NB4 (cell line): ENCODE results near the gene NRAP.

ENCODE experiments used
- DNase-seq: peaks from one replicate; pipeline ENCODE4 v3.0.0; 2010; ENCODE audit warnings: low read depth
- H3K4me3 ChIP-seq: one replicate; pipeline ENCODE4 v1.5.1; 2011; ENCODE audit warnings: mild to moderate bottlenecking, low read depth, low read length, moderate library complexity
- MYC ChIP-seq: IDR thresholded peaks from 2 replicates; pipeline ENCODE4 v1.6.1; 2011; ENCODE audit warnings: low read depth, low read length
- POLR2A ChIP-seq: IDR thresholded peaks from 2 replicates; pipeline ENCODE4 v1.6.1; 2011; ENCODE audit warnings: mild to moderate bottlenecking; ENCODE audit not compliant: insufficient read length; ENCODE audit errors: extremely low read depth
- TF ChIP-seq, protein P1 (sequence below): IDR thresholded peaks from 2 replicates; pipeline ENCODE4 v1.6.1; 2011; ENCODE audit warnings: low read depth, low read length
- TF ChIP-seq, protein P2 (sequence below): IDR thresholded peaks from one replicate; pipeline ENCODE4 v1.5.1; 2012; ENCODE audit warnings: low read depth, low read length

Gene NRAP

DNA sequence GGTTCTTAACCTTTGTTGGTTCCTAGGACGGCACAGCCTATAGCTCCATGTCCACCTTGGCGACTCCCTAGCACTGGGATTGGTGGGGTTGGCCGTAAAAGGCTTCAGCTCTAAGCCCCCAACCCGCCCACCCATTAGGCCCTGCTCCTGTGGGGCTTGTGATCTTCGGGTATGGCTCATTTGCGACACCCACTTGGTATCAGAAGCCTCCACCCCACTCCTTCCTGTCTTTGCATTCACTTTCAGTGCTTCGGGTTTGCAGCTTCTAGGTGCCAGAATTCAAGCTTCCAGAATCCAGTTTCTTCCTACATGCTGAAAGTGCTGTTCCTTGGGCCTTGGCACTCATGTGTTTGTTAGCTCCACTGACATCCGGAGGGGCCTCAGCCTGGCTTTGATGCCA lies 71.5 kb downstream of the NRAP start:
- DNase-seq: no peak
- H3K4me3 ChIP-seq: no peak overlapping the region
- TF ChIP-seq, protein P1, sequence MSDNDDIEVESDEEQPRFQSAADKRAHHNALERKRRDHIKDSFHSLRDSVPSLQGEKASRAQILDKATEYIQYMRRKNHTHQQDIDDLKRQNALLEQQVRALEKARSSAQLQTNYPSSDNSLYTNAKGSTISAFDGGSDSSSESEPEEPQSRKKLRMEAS: no peak

DNA sequence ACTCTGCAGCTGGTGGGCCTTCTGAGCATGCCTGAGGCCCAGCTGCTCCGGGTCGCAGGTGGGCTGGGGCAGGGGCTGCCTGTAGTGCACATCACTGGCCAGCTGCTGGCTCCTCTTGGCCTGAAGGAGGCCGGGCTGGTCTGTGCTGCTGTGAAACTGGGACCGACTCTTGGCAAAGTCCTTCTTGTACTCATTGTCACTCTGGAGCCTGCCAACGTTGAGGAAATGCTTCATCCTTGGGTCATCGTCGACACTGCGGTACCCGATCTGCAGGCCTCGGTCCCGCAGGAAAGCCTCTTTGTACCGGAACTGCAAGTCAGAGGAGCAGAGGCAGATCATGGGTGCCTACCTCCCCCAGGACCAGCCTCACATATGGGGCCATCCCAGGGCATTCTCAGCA lies 73.3 kb downstream of the NRAP start:
- no peak overlapping the region for H3K4me3 ChIP-seq
- DNase-seq: no peak
- TF ChIP-seq, protein P1: no peak
- TF ChIP-seq MYC (no peak), POLR2A (no peak)
- TF ChIP-seq, protein P2, sequence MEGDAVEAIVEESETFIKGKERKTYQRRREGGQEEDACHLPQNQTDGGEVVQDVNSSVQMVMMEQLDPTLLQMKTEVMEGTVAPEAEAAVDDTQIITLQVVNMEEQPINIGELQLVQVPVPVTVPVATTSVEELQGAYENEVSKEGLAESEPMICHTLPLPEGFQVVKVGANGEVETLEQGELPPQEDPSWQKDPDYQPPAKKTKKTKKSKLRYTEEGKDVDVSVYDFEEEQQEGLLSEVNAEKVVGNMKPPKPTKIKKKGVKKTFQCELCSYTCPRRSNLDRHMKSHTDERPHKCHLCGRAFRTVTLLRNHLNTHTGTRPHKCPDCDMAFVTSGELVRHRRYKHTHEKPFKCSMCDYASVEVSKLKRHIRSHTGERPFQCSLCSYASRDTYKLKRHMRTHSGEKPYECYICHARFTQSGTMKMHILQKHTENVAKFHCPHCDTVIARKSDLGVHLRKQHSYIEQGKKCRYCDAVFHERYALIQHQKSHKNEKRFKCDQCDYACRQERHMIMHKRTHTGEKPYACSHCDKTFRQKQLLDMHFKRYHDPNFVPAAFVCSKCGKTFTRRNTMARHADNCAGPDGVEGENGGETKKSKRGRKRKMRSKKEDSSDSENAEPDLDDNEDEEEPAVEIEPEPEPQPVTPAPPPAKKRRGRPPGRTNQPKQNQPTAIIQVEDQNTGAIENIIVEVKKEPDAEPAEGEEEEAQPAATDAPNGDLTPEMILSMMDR: no peak

DNA sequence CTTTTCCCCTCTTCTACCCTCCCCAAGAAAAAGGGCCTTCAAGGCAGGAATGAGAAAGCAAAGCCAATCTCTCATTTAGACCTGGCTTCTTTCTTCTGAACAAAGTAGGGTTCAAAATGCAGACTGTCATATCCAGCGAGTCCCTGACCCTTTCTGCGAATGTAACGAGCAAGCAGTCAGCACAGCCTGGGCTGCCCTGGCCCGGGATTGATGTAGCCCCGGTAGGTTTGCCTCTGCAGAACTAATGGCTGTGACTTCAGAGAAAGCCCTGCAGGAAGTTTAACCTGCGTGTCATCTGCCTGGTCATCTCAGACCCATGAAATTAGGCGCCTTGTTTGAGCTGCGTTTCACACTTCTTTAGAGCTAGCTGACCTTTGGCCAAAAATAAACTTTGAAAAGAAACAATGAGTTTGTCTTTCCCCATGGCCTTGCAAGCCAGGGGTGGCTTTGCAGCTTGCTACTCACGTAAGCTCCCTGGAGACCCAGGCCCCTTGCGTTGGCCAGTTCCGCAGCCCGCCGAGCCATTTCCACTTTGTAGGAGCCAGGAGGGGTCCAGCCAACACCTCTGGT lies 74.6 kb downstream of the NRAP start:
- TF ChIP-seq, protein P1: no peak
- no peak for TF ChIP-seq MYC
- no peak for TF ChIP-seq POLR2A
- TF ChIP-seq, protein P2: no peak
- no peak overlapping the region for H3K4me3 ChIP-seq
- DNase-seq: no peak

DNA sequence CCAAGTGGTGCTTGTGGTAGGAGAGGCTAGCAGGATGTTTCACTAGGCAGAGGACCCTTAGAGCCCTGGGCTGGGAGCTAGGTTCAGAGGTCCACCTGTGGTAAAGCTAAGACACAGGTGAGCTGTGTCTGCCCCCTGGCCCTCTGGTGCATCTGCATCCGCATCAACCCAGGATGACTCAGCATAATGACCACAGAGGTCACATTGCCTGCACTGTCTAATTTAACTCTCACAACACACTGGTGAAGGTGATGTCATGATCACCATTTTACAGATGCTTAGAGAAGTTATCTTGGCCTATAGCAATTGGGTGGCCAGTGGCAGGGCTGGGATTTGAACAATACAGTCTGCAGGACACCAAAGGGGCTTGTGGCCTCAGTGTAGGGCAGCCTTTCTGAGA lies 77.9 kb downstream of the NRAP start:
- DNase-seq: no peak

DNA sequence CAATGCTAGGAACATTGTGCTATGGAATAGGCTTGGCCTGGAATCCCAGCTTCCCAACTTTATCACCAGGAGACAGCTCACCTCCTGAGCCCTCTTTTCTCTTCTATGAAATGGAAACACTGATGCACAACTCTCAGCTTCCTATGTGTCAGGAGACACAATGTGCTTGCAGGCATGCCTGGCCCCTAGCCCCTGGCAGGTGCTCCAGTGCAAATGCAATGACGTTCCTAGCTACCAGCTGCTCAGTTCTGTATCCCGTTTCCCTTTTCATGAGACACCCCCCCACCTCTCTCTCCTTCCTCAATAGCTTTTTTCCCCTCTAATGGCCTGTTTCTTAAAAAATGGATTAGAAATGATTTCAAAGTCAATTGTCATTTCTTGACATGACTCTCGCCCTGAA lies 80.3 kb downstream of the NRAP start:
- DNase-seq: no peak
- no peak for TF ChIP-seq MYC
- TF ChIP-seq, protein P2: no peak
- no peak for TF ChIP-seq POLR2A
- TF ChIP-seq, protein P1: no peak
- H3K4me3 ChIP-seq: no peak overlapping the region

More for the DNA sequence above, 77.9 kb downstream of the NRAP start:
- TF ChIP-seq, protein P2: no peak
- TF ChIP-seq, protein P1: no peak
- no peak for TF ChIP-seq POLR2A
- TF ChIP-seq MYC: no peak
- H3K4me3 ChIP-seq: no peak overlapping the region

DNA sequence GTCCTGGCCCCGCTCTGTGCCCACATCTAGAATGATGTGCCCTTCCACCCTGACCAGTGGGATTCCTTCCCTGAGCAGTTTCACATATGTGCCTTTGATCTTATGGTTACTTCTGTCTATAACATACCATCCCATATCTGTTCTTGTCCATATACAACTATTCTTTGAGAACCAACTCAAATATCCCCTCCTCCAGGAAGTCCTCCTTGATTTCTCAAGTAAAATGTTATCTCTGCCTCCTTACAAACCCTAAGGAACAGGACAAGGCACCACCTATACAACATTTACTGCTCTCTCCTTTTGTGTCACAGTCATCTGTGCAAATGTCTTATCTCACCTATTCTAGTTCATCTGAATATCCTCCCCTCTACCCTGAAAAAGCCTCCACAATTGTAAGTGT lies 82.7 kb downstream of the NRAP start:
- TF ChIP-seq POLR2A (no peak), MYC (no peak)
- TF ChIP-seq, protein P2: no peak
- TF ChIP-seq, protein P1: no peak
- no peak overlapping the region for H3K4me3 ChIP-seq
- DNase-seq: no peak
